Spleen (tissue), 11 donors: ENCODE data around the gene CTNNA2. TPM values are rescaled to one million over a fixed set of nuclear protein-coding genes. Genes with fewer than 3 reads are reported as not detected.

Experiments
- DNase-seq: peaks from one replicate; pipeline ENCODE4 v3.0.0-alpha.2; 2020
- H3K27ac ChIP-seq, 8 donors: fragments of 200-600 bp; sonication (generic) in 7 of 8; 1 replicate in 4 of 8; 2 replicates in 4 of 8; pipeline versions ENCODE4 v1.5.0 to v1.8.0; 2016 to 2021; ENCODE audit warnings: inconsistent platforms in 4 of 8, mild to moderate bottlenecking in 4 of 8, moderate library complexity in 1 of 8
- H3K27me3 ChIP-seq, 7 donors: fragments of 200-600 bp; sonication (generic) in 6 of 7; replicated peaks in 1 of 7; 1 replicate in 4 of 7; 2 replicates in 3 of 7; pipeline versions ENCODE4 v1.5.0 to v1.8.0; 2016 to 2021; ENCODE audit warnings: inconsistent platforms in 3 of 7, mild to moderate bottlenecking in 1 of 7
- H3K36me3 ChIP-seq, 6 donors: fragments of 200-600 bp; sonication (generic) in 5 of 6; 1 replicate in 4 of 6; 2 replicates in 2 of 6; pipeline versions ENCODE4 v1.5.0 to v1.8.0; 2016 to 2021; ENCODE audit warnings: inconsistent platforms in 2 of 6
- H3K4me1 ChIP-seq, 6 donors: fragments of 200-600 bp; sonication (generic) in 5 of 6; 1 replicate in 3 of 6; 2 replicates in 3 of 6; pipeline versions ENCODE4 v1.5.0 to v1.8.0; 2016 to 2021; ENCODE audit warnings: inconsistent platforms in 3 of 6
- H3K4me3 ChIP-seq, 8 donors: fragments of 200-600 bp; sonication (generic) in 7 of 8; 1 replicate in 4 of 8; 2 replicates in 4 of 8; pipeline versions ENCODE4 v1.5.0 to v1.8.0; 2016 to 2021; ENCODE audit warnings: inconsistent platforms in 4 of 8, mild to moderate bottlenecking in 4 of 8, moderate library complexity in 2 of 8
- H3K9me3 ChIP-seq, 8 donors: fragments of 200-600 bp; sonication (generic) in 7 of 8; 1 replicate in 4 of 8; 2 replicates in 4 of 8; pipeline versions ENCODE4 v1.5.0 to v1.8.0; 2016 to 2021; ENCODE audit warnings: inconsistent platforms in 4 of 8
- CTCF ChIP-seq, 11 experiments: fragments of 200-600 bp in 7 of 11; fragments of 450-650 bp in 4 of 11; sonication (generic) in 4 of 11; IDR thresholded peaks in 8 of 11; conservative IDR thresholded peaks in 3 of 11; 1 replicate in 7 of 11; 2 replicates in 4 of 11; pipeline versions ENCODE4 v1.4.0 to v1.8.0; 2016 to 2021; ENCODE audit warnings: antibody characterized with exemption in 11 of 11, inconsistent platforms in 4 of 11, mild to moderate bottlenecking in 1 of 11
- POLR2A ChIP-seq, 3 donors: fragments of 450-650 bp; IDR thresholded peaks; one replicate each; pipeline ENCODE4 v1.5.1; 2017; ENCODE audit warnings: antibody characterized with exemption in 3 of 3, mild to moderate bottlenecking in 1 of 3
- POLR2AphosphoS5 ChIP-seq, 3 donors: sonication (generic); formaldehyde crosslinking; IDR thresholded peaks; one replicate each; pipeline ENCODE4 v1.5.1; 2017; ENCODE audit warnings: antibody characterized with exemption in 3 of 3
- WGBS, 5 donors: extraction: QIAGEN DNeasy Blood & Tissue Kit in 3 of 5; methylation state at CpG; one replicate each; pipeline versions ENCODE4 v1.1.5 to v1.1.7; 2013 to 2018; 5-methylcytosine and 5-hydroxymethylcytosine counted together
- intact Hi-C: fragments of 100-400 bp; cut with DNase I; formaldehyde crosslinking; loops from one replicate; pipeline ENCODE4 v1.15.0; 2023; ENCODE audit warnings: low total_unique reads
- polyA plus RNA-seq, 3 donors: library from polyadenylated mRNA; stranded (reverse); fragments of 200-250 nt; gene quantifications; one replicate each; pipeline ENCODE4 v1.2.1, GENCODE V29; 2013
- total RNA-seq, 7 donors: library from RNA; depleted of rRNA in 3 of 7; stranded (reverse); fragments of >200 nt in 3 of 7; fragmentation: NEBNext Ultra II Directional in 4 of 7; extraction: Animal tissue kit (Norgen Biotek cat#: 25700) in 4 of 7; gene quantifications; one replicate each; pipeline versions ENCODE4 v1.1.0 to v1.2.1, GENCODE V29; 2016 to 2021
- donor health status: healthy with polysubstance abuse.
- donor health status: DM: no; HTN: no; CAD: no; lungs with moderate emphysema.
- donor health status: DM: no; HTN: no; CAD: no.
- donor health status: Bipolar disorder and iron deficiency.
- donor health status: healthy.
- donor health status: DM: no; HTN: no; CAD: no.
- donor health status: DM: yes; HTN: yes; CAD: no.

CTNNA2 gene
- total and polyA plus RNA-seq, 10 donors, result not detected

GRCh38 chr2:80322958-80323357, 810.1 kb downstream of the CTNNA2 start:
- Histone ChIP-seq H3K27ac (no peak overlapping the region), H3K4me1 (no peaks in the 10 kb centered on the region), H3K27me3 (peaks cover 0 to 28% (median 10%) of the 10 kb centered on the region in 7 donors), H3K9me3 (no peaks in the 10 kb centered on the region), H3K36me3 (no peaks in the 10 kb centered on the region), H3K4me3 (no peak overlapping the region)
- DNase-seq, result no peak
- WGBS, 5 donors, result 21 to 39% (median 31%) methylated on average over 14 of the region's 14 CpGs
- intact Hi-C loops, result no loop called here
- TF ChIP-seq CTCF (IDR thresholded peaks at IDR 0.05 in 8 of 11, conservative IDR thresholded peaks at IDR 0.05 in 3 of 11) (no peak), POLR2AphosphoS5 (IDR thresholded peaks at IDR 0.05) (no peak), POLR2A (IDR thresholded peaks at IDR 0.05) (no peak)

GRCh38 chr2:80323610-80324009, 810.8 kb downstream of the CTNNA2 start:
- Histone ChIP-seq H3K4me1 (no peaks in the 10 kb centered on the region), H3K9me3 (no peaks in the 10 kb centered on the region), H3K4me3 (no peak overlapping the region), H3K36me3 (no peaks in the 10 kb centered on the region), H3K27me3 (peaks cover 0 to 28% (median 10%) of the 10 kb centered on the region in 7 donors), H3K27ac (no peak overlapping the region)
- no peak for DNase-seq
- TF ChIP-seq POLR2A (IDR thresholded peaks at IDR 0.05) (no peak), CTCF (IDR thresholded peaks at IDR 0.05 in 8 of 11, conservative IDR thresholded peaks at IDR 0.05 in 3 of 11) (no peak), POLR2AphosphoS5 (IDR thresholded peaks at IDR 0.05) (no peak)
- 39 to 63% (median 53%) methylated on average over 1 of the region's 1 CpG for WGBS, 5 donors
- intact Hi-C loops, result no loop called here

DNA sequence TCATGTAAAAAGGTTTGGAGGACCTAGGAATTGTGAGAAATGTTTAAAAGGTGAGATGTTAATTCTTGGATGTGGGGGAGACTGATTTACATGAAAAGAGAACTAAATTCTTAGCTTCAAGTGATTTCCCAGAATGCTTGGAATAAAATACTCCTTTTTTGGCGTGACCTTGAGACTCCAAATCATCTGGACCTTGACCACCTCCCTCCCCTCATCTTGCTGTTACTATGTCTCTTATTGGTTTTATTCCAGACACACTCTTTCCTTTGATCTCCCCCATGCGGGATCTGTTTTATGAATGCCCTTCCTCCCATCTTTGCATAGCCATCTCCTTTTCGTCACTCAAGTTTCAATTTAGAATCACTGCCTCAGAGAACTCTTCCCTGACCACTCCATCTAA, 811.7 kb downstream of the CTNNA2 start:
- Histone ChIP-seq H3K4me3 (no peak overlapping the region), H3K36me3 (no peaks in the 10 kb centered on the region), H3K27ac (no peak overlapping the region), H3K9me3 (no peaks in the 10 kb centered on the region), H3K4me1 (no peaks in the 10 kb centered on the region), H3K27me3 (peaks cover 0 to 28% (median 10%) of the 10 kb centered on the region in 7 donors)
- DNase-seq, result no peak
- intact Hi-C loops, result no loop called here
- TF ChIP-seq CTCF (IDR thresholded peaks at IDR 0.05 in 8 of 11, conservative IDR thresholded peaks at IDR 0.05 in 3 of 11), result no peak
- TF ChIP-seq POLR2AphosphoS5 (IDR thresholded peaks at IDR 0.05), result no peak
- WGBS, 5 donors, result 61 to 80% (median 71%) methylated on average over 3 of the region's 3 CpGs

DNA sequence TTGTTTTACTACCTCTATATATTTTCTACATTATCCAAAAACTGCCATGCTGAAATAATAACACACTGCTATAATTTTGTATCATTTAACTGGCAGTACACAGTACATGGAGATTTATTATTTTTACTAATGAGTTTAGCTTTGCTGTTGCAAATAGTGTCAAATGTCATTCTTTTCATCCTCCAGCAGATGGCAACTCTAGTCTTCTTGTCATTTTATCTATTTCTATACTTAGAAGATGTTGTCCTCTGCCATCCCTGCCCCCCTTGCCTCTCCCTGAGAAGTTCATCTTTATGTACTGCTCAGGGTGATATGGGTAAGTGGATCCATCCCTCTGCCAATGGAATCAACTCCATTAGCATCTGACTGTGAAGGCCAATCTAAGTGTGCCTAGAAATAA, 813.4 kb downstream of the CTNNA2 start:
- DNase-seq, result no peak
- intact Hi-C loops, result no loop called here
- no peak overlapping the region for H3K27ac ChIP-seq

More for the DNA sequence above, 813.4 kb downstream of the CTNNA2 start:
- Histone ChIP-seq H3K36me3 (no peaks in the 10 kb centered on the region), H3K27me3 (peaks cover 0 to 28% (median 8%) of the 10 kb centered on the region in 7 donors), H3K4me3 (no peak overlapping the region), H3K4me1 (no peaks in the 10 kb centered on the region), H3K9me3 (no peaks in the 10 kb centered on the region)
- no peak for TF ChIP-seq POLR2A (IDR thresholded peaks at IDR 0.05)
- no peak for TF ChIP-seq CTCF (IDR thresholded peaks at IDR 0.05 in 8 of 11, conservative IDR thresholded peaks at IDR 0.05 in 3 of 11)
- TF ChIP-seq POLR2AphosphoS5 (IDR thresholded peaks at IDR 0.05), result no peak
